Activated T-cell treated with anti-CD3 and anti-CD28 coated beads, Interleukin-2, amount 50 U/mL, for 1 hour (primary cell): ENCODE data around the gene ZMIZ1.

Experiments
- DNase-seq: peaks from one replicate; pipeline ENCODE4 v3.0.0-alpha.2; 2020

Gene ZMIZ1, protein sequence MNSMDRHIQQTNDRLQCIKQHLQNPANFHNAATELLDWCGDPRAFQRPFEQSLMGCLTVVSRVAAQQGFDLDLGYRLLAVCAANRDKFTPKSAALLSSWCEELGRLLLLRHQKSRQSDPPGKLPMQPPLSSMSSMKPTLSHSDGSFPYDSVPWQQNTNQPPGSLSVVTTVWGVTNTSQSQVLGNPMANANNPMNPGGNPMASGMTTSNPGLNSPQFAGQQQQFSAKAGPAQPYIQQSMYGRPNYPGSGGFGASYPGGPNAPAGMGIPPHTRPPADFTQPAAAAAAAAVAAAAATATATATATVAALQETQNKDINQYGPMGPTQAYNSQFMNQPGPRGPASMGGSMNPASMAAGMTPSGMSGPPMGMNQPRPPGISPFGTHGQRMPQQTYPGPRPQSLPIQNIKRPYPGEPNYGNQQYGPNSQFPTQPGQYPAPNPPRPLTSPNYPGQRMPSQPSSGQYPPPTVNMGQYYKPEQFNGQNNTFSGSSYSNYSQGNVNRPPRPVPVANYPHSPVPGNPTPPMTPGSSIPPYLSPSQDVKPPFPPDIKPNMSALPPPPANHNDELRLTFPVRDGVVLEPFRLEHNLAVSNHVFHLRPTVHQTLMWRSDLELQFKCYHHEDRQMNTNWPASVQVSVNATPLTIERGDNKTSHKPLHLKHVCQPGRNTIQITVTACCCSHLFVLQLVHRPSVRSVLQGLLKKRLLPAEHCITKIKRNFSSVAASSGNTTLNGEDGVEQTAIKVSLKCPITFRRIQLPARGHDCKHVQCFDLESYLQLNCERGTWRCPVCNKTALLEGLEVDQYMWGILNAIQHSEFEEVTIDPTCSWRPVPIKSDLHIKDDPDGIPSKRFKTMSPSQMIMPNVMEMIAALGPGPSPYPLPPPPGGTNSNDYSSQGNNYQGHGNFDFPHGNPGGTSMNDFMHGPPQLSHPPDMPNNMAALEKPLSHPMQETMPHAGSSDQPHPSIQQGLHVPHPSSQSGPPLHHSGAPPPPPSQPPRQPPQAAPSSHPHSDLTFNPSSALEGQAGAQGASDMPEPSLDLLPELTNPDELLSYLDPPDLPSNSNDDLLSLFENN

DNA sequence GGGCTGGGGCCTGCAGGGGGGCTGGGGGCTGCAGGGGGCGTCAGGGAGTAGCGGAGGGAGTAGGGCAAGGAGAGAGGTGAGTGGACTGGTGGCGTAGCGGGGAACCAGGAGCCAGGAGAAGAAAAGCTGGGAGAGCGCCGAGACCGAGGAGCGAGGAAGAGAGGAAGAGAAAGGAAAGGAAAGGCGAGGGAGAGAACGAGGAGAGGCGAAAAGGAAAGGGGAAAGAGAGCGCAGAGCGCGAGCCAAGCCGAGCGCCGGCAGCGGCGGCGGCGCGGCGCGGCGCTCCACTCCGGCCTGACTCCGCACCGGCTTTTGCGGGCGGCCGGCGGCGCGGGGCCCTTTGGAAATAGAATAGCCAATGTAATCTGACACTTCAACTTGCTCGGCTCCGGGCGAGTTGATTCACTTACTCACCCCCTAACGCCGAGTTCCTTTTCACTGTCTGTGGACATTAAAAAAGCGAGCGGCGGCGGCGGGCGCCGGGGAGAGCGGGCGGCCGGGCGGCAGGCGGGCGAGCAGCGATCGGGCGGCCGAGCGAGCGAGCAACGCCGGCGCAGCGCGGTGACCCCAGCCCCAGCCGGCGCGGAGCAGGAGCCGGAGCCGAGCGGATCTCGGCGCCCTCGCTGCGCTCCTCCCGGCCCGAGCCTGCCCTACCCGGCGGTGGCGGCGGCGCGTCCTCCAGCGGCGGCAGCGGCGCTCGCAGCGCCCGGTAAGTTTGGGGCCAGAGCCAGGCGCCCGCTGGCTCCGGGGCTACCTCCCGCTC, at the start of gene ZMIZ1:
Gene ZMIZ1, plus strand, starts transcription at position 405 of the 763 bp plus-strand sequence. CDS start 132,667 bp downstream, outside the sequence.
- peak; percentile 84 for DNase-seq

DNA sequence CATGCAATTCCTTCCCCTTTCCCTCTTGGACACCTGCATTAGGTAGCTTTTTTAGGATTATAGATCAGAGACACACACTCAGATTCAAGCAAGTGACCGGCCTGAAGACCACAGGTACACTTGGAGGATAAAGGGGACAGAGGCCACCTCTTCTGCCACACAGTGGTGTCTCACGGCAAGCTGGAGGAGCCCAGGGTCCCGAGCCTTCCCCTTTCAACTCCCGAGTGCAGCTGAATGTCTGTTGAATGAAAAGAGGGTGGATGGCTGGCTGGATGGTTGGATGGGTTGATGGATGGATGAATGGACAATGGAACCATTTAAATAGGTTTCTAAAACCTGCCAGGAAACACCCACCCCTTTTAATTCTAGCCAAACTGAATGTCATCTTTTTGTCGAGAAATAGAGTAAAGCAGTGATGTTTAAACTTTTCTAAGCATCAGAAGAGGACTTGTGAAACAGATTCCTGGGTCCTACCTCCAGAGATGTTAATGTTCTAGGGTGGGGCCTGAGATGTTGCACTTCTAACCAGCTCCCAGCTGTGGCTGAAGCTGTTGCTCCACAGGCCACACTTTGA, 49.2 kb upstream of the ZMIZ1 start:
- DNase-seq = no peak

DNA sequence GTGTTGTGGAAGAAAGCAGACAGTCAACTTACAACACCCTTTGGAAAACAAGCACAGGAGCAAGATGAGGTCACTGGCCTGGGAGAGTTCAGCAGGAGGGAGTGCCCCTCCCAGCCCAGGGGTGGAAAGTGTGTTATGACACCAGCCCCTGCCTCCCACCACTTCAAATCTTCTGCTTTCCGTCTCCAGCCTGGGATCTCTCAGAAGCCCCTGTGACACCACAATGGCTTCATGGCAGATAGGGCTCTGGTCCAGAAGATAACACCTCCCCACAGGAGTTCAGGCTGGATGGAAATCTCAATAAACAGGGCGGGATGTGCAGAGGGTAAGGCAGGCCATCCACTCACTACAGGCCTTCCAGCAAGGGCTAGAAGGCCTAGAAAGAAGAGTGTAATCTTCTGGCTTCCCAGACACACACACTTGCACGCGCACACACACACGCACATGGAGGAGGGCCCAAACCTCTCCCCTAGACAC, 48.7 kb upstream of the ZMIZ1 start:
- DNase-seq = no peak

DNA sequence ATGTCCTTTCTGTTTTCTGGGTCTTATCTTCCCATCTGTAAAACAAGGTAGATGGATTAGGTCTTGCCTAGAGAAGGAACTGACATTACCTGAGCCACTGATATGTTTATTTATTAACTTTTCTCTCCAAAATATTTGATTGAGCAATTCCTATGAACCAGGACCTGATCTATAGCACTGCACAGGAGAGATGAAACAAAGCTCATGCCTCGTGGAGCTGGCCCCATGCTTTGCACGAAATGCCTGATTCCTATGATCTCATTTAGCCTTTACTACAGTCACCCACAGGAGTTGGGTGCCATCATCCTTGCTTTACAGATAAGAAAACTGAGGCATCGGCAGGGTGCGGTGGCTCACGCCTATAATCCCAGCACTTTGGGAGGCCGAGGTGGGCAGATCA, 48.2 kb upstream of the ZMIZ1 start:
- no peak for DNase-seq

DNA sequence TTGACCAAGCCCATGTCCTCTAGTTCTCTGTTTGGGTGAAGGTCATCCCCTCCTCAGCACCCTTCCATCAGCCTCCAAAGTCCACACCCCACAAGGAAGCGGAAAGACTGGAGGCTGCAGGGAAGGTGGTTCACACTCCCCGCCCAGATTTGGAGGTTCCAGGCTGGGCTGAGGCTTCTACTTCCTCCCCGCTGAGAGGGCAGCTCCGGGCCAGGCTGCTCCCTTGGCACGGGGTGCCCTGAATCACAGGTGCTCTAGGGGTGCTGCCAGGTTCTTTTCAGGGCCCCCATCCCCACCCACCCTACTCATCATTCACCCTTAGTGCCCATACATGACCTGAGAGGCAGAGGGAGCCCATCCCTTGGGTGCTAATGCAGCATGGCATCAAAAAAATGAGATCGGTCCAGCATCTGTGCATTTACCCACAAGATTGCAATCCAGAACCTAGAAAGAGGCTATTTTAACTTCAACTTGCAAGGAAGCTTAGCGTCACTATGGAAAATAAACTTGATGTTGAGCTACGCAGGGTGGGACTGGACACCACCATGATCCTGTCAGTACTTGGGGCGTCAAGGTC, 47.3 kb upstream of the ZMIZ1 start:
- DNase-seq = no peak

DNA sequence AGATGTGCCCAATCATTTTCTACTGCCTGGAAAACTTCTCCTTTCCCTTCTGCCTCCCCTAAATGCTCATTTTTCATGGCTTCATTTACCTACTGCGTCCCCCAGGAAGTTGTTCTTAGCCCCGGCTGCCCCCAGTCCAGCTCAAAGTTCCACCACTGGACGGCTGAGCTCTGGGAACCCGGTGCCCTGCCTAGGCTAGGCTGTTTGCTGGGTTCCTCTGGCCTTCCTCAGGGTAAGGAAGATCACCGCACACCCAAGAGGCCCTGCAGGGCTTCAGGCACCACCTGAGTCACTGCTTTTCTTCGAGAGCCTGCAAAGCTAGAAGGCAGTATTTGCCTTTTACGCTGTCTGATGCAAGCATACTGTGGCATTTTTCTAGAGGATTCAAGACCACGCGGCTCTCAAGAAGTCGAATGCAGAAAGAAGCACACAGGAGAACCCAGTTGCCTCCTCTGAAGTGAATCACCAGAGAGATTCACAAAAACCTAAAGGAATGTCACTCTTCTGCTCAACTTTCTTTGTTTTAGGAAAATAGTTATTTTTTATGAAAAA, 46.7 kb upstream of the ZMIZ1 start:
- no peak for DNase-seq

DNA sequence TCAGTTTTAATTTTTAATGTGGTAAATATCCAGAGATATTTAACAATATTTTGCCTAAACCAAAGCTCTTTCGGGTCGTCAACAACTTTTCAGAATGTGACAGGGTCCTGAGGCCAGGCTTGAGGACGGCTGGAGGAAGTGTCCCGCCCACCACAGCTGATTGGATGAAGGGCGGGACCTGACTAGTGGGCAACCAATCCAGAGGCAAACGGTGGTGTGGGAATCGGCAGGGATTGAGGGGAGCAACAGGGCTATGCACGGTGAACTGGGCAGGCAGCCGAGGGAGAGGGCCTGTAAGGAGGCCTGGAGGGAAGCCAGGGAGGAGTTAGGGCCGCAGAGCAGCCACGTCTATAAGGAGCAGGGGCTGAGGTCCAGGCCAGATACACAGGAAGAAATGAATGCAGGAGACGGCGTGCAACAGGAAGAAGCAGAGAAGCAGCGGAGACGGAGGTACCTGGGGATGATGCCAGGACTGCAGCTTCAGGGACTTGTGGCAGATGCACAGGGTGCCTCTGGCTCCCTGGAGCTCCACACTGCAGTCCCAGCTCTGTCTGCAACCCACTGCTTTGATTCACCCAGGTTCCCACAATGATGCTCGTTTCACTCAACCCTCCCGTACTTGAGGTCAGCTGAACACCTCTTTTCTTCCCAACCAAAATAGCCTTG, 46.1 kb upstream of the ZMIZ1 start:
- DNase-seq = no peak

DNA sequence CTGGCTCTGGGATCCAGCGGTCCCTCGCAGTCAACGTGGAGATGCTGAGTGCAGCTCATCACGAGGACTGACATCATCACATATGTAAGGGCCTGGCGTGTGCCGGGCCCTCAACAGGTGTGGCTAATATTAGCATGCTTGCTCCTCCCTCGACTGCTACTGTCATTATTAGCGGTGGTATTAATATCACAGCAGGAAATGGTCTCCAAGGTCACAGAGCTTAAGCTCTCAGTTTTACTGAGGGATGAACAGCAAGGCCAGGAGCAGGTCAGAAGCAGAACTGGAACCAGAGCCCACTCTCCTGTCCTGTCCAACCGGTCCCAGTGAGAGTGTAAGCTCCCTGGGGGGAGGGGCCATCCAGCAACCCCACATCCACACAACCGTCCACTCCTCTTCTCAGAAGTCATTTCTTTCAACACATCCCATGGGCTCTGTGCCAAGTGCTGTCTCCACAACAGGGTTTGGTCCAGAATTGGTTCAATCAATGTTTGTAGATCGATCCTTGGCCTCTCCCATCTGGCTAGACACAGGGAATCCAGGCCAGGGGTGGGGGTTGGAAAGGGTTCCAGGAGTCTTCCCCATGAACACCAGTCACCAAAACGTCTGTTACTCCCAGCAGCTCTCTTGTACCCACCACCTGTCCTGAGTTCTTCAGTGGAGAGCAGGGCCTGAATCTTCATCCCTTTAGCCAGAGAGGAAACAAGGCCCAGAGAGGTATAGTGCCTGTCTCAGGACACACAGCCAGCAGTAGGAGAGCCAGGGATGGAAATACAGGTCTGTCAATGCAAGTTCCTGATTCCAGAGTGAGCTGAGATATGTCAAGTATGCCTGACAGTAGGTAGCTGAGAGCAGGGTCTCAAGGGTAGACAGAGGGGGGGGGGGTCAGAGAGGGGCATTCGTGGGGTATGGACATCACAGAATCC, 45.3 kb upstream of the ZMIZ1 start:
- DNase-seq = no peak

DNA sequence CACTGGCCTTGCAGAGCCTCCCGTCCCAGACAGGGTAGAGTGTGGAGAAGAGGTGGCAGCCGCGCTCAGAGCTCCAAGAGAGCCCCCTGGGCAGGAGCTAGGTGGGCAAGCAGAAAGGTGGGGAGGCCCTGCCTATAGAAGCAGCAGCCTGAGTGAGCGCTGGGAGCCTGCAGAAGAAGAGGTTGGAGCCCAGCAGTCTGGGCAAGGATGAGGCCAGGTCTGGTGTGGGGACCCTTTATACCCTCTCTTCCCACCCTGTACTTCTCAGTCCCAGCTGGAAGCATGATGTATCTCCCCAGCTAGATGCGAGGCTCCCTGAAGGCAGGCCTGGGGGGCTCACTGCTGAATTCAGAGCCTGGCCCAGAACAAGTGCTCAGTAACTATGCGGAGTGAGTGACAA, 44.5 kb upstream of the ZMIZ1 start:
- no peak for DNase-seq

DNA sequence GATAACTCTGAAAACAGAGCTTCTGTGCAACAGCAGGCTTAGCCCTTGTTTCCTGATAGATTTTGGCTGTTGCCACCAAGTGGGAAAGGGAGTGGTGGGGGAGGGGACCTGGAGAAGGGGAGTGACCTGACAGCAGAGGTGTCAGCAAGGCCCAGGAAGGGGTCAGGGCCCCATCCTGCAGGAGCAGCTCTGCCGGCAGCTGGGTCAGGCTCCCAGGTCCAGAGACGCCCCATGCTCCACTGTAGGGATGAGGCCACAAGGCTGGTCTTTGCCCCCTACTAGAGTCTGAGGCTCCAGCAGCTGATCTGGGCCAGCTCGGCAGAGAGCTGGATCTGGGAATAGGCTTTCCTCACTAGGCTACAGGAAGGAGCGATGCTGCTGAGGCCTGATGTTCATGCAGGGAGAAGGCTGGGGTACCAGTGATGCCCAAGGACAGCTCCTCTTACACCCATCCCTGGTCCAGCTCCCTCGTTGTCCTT, 44.0 kb upstream of the ZMIZ1 start:
- DNase-seq = no peak

DNA sequence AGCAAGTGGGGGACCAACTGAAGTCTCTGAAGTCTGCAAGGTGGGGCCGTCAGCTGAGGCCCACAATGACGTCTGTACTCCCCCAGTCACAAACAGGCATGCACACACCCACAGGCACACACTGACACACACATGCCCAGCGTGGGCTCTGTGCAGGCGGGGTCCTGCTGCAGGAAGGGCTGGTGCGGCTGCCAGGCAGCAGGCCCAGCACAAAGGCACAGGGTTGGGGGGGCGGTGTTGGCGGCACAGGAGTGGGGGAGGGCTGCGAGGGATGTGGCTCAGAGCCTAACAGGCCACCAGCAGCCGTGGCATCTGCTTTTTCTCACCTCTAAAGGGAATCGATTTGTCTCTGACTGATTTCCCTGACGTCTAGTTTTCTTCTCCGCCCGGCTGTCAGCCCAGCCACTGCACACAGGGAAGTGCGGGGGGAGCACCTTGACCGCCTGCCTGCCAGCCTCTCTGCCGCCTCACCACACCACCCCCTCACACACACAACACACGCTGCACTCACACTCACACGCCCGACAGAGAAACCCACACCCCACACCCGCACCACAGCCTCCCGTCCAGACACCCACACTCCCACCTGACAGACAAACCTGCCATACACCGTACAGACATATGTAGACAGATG, 43.5 kb upstream of the ZMIZ1 start:
- peak; percentile 51 for DNase-seq

DNA sequence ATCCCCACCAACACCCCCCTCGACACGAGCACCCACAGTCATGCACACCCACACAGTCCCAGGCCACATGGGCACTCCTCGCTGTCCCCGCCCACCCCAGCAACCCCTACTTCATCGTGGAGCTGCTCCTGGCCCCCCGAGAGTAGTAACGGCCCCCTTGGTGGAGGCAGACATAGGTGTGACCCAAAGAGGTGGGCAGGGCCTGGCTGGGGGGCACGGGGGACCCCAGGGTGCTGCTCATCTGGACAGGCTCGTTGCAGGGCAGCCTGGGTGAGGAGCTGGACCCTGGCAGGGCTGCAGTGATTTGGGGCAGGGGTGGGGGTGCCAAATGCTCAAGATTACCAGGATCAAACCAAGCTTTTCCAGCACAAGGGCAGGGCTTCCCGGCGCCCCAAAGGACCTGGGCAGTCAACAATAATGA, 42.4 kb upstream of the ZMIZ1 start:
- DNase-seq = no peak

DNA sequence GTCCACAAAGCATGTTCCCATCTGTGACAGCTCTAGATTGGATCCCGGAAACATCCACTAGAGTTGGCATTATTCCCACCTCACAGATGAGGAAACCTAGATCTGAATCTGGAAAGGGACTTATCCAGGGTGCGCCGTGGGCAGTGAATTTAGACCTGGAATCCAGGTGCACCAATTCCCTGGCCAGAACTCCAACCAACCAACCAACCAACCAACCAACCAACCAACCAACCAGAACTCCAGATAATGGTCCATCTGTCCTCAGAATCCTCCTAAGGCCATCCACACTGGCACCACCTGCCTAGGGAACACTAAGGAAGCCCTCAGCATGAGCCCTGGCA, 42.0 kb upstream of the ZMIZ1 start:
- no peak for DNase-seq

DNA sequence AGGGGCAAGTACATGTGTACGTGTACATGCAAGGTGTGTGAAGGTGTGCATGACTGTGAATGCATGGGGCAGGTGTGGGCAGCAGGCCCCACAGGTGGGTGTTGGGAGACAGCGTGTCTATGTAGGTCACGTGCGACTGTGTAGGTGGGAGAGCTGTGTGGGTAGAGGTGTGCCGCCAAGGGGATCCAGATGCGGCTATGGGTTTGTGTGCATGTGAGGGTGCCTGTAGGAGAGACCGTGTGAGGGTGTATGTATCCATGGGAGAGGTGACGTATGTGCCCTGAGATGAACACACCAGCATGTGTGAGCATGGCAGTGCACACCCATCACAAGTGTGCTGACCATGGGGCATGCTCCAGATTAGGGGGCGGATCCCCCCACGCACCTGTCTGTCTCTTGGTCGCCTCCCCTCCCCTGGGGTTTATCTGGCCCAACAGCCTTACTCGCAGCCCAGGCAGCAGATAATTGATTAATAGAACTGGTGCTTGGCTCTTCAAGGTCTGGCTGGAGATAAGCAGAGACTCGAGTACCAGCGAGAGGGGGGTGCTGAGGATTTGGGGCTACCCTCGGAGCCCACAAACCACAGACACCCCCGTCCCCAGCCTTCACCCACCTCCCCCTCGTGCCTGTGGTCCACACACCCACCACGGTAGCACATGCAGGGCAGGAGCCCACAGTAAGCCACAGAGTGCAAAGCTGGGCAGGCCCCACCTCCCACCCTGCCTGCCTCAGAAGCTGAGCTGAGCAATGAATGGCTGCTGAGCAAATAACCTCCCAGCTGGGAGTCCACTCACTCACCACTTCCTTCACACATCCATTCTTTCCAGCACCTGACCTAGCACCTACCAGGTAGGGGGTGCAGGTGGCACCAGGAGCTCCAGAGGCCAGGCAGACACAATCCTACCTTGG, 41.4 kb upstream of the ZMIZ1 start:
- peak; percentile 46 for DNase-seq

DNA sequence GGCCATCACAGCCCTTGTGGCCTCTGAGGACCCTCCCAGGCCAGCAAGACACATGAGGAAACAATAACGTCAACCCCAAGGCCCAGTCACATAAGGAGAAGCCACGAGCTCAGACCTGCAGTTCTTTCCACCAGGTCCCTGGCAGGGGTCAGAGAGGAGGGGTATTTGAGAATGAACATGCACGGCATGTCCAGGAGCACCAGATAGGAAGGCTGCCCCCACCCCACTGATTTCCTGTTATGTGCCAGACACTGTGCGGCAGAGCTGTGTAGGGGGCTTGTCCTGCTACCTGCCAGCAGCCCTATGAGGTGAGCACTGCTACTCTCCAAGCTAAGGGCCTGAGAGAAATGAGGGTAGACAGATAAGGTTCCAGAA, 40.7 kb upstream of the ZMIZ1 start:
- no peak for DNase-seq

DNA sequence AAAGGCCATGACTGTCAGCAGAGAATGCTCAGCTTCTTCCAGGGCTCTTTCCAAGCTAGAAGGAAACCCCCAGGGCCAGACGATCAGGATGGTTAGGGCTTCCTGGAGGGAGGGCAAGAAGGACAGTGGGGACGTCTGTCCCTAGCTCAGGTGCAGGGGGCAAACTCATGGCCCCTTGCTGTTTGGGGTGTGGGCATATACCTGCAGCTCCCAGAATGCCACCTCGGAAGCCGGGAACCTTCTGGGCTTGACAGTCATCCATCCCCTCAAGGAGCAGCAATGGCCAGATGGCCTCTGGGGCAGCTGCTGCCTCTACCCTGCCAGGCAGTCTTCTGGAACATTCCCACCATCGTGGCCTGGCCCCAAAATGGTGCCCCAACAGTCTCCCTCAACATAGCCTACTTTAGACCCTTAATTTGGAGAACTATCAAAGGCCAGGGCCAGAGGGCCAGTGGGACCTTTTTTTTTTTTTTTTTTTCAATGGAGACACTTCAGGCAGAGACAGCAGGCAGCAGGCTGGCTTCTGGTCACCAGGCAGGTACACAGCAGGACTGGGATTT, 40.2 kb upstream of the ZMIZ1 start:
- DNase-seq = no peak

DNA sequence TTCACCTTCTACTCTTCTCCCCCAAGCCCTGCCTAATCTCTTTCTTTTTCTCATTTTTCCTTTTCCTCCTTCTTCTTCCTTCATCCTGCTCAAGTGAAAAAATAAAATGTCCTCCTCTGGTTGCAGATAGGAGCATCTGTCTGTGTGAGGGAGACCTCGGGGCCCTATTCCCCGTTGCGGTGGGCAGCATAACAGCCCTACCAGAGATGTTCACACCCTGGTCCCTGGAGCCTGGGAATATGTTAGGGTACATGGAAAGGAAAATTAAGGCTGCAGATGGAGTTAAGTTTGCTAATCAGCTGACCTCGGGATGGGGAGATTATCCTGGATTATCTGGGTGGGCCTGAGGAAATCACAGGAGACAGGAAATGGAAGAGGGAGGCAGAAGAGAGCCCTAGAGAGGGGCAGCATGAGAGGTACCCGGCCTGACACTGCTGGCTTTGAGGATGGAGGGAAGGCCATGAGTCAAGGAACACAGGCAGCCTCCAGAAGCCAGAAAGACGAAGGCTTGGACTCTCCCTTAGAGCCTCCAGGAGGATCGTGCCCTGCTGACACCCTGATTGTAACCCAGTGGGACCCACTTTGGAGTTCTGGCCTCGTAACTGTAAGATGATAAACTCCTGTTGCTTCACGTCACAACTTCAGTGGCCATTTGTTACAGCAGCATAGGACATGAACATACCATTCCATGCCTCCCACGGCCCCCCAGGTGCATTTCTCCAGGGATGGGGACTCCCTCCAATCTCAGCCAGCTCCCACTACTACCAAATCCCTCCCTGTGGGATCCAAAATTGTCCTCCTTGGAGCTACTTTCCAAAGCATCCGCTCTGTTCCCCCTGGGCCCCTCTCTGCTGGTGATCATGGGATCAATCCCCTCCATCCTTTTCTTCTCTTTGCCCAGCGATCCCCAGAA, 39.0 kb upstream of the ZMIZ1 start:
- no peak for DNase-seq
